ENCODE data around the gene DQX1.

DQX1 gene

GRCh38 chr2:74558284-74559230 lies 32.5 kb upstream of the DQX1 start:
- Mint-ChIP-seq H3K27me3 (peaks cover 20% of the 10 kb centered on the region), H3K36me3 (ENCODE audit: low read depth) (no peaks in the 10 kb centered on the region), H3K27ac (no peak overlapping the region), H3K4me3 (no peak overlapping the region), H3K4me1 (ENCODE audit: low read depth) (peaks cover 27% of the 10 kb centered on the region), H3K9me3 (no peaks in the 10 kb centered on the region)

GRCh38 chr2:74556831-74557370 lies 30.9 kb upstream of the DQX1 start:
- Mint-ChIP-seq H3K4me1 (ENCODE audit: low read depth) (peaks cover 23% of the 10 kb centered on the region), H3K27ac (peak overlapping the region; percentile 34), H3K36me3 (ENCODE audit: low read depth) (no peaks in the 10 kb centered on the region), H3K9me3 (no peaks in the 10 kb centered on the region), H3K4me3 (no peak overlapping the region), H3K27me3 (peaks cover 12% of the 10 kb centered on the region)

GRCh38 chr2:74556159-74556558 lies 30.1 kb upstream of the DQX1 start:
- Mint-ChIP-seq H3K27me3 (peaks cover 12% of the 10 kb centered on the region), H3K36me3 (ENCODE audit: low read depth) (no peaks in the 10 kb centered on the region), H3K27ac (no peak overlapping the region), H3K4me3 (peak overlapping the region; percentile 94), H3K9me3 (no peaks in the 10 kb centered on the region), H3K4me1 (ENCODE audit: low read depth) (peaks cover 23% of the 10 kb centered on the region)

GRCh38 chr2:74555610-74556103 lies 29.6 kb upstream of the DQX1 start:
- peaks cover 14% of the 10 kb centered on the region for H3K27me3 Mint-ChIP-seq
- H3K27ac Mint-ChIP-seq, result peak overlapping the region; percentile 85
- no peaks in the 10 kb centered on the region for H3K9me3 Mint-ChIP-seq
- H3K4me3 Mint-ChIP-seq, result peak overlapping the region; percentile 94
- no peaks in the 10 kb centered on the region for H3K36me3 Mint-ChIP-seq (ENCODE audit: low read depth)
- H3K4me1 Mint-ChIP-seq (ENCODE audit: low read depth), result peaks cover 23% of the 10 kb centered on the region

- Mint-ChIP-seq H3K27me3 (peaks cover 18% of the 10 kb centered on the region), H3K27ac (peak overlapping the region; percentile 85), H3K4me1 (ENCODE audit: low read depth) (peaks cover 16% of the 10 kb centered on the region), H3K36me3 (ENCODE audit: low read depth) (no peaks in the 10 kb centered on the region), H3K9me3 (no peaks in the 10 kb centered on the region), H3K4me3 (peak overlapping the region; percentile 94)
These were observed 28.9 kb upstream of the DQX1 start for GRCh38 chr2:74554820-74555531.

GRCh38 chr2:74553892-74554819 lies 28.1 kb upstream of the DQX1 start, which contains the start of the genes DOK1 and LOXL3:
Gene DOK1, plus strand, starts transcription at chr2:74554720. Its CDS starts 35 bp downstream, at chr2:74554755.
Gene LOXL3, minus strand, starts transcription at chr2:74553942. Its CDS starts 1,308 bp downstream, at chr2:74552634.
- no peaks in the 10 kb centered on the region for H3K9me3 Mint-ChIP-seq
- H3K27me3 Mint-ChIP-seq, result peaks cover 25% of the 10 kb centered on the region
- peak within 1 kb of the TSS; percentile 94 for H3K4me3 Mint-ChIP-seq
- no peaks in the 10 kb centered on the region for H3K36me3 Mint-ChIP-seq (ENCODE audit: low read depth)
- peaks cover 19% of the 10 kb centered on the region for H3K4me1 Mint-ChIP-seq (ENCODE audit: low read depth)
- H3K27ac Mint-ChIP-seq, result peak within 1 kb of the TSS; percentile 85

- Mint-ChIP-seq H3K36me3 (ENCODE audit: low read depth) (no peaks in the 10 kb centered on the region), H3K4me1 (ENCODE audit: low read depth) (peaks cover 24% of the 10 kb centered on the region), H3K9me3 (no peaks in the 10 kb centered on the region), H3K27me3 (peaks cover 30% of the 10 kb centered on the region), H3K4me3 (peak overlapping the region; percentile 45), H3K27ac (peak overlapping the region; percentile 21)
These were observed 27.1 kb upstream of the DQX1 start for GRCh38 chr2:74552914-74553811.

GRCh38 chr2:74551942-74552913 lies 26.2 kb upstream of the DQX1 start:
- H3K27me3 Mint-ChIP-seq, result peaks cover 39% of the 10 kb centered on the region
- H3K9me3 Mint-ChIP-seq, result no peaks in the 10 kb centered on the region
- no peak overlapping the region for H3K27ac Mint-ChIP-seq
- peaks cover 26% of the 10 kb centered on the region for H3K4me1 Mint-ChIP-seq (ENCODE audit: low read depth)
- H3K36me3 Mint-ChIP-seq (ENCODE audit: low read depth), result no peaks in the 10 kb centered on the region
- H3K4me3 Mint-ChIP-seq, result peak overlapping the region; percentile 1

- Mint-ChIP-seq H3K4me1 (ENCODE audit: low read depth) (peaks cover 26% of the 10 kb centered on the region), H3K9me3 (no peaks in the 10 kb centered on the region), H3K4me3 (no peak overlapping the region), H3K27me3 (peaks cover 41% of the 10 kb centered on the region), H3K36me3 (ENCODE audit: low read depth) (no peaks in the 10 kb centered on the region), H3K27ac (no peak overlapping the region)
These were observed 25.5 kb upstream of the DQX1 start for GRCh38 chr2:74551530-74551929.

GRCh38 chr2:74550231-74550630 lies 24.2 kb upstream of the DQX1 start:
- no peaks in the 10 kb centered on the region for H3K36me3 Mint-ChIP-seq (ENCODE audit: low read depth)
- H3K9me3 Mint-ChIP-seq, result no peaks in the 10 kb centered on the region
- H3K27ac Mint-ChIP-seq, result no peak overlapping the region
- peaks cover 16% of the 10 kb centered on the region for H3K4me1 Mint-ChIP-seq (ENCODE audit: low read depth)
- peak overlapping the region; percentile 67 for H3K4me3 Mint-ChIP-seq
- H3K27me3 Mint-ChIP-seq, result peaks cover 53% of the 10 kb centered on the region

- Mint-ChIP-seq H3K27ac (peak overlapping the region; percentile 38), H3K4me3 (peak overlapping the region; percentile 67), H3K36me3 (ENCODE audit: low read depth) (no peaks in the 10 kb centered on the region), H3K4me1 (ENCODE audit: low read depth) (peaks cover 14% of the 10 kb centered on the region), H3K27me3 (peaks cover 53% of the 10 kb centered on the region), H3K9me3 (no peaks in the 10 kb centered on the region)
These were observed 23.1 kb upstream of the DQX1 start for GRCh38 chr2:74548900-74549826.

Measured in stimulated activated naive CD8-positive, alpha-beta T cell treated with anti-CD3 and anti-CD28 coated beads, Interleukin-15, Interleukin-2, amounts not matched to agents 100 ng/mL and 50 ng/mL, for 24 hours (primary cell).